MCF 10A (cell line): Measurements from ENCODE around the gene ASCC2. TPM values are rescaled to one million over a fixed set of nuclear protein-coding genes. Genes with fewer than 3 reads are reported as not detected.

ENCODE experiments used
- BruUV-seq: library from RNA; stranded (reverse); fragments of 400-500 nt; replicated peaks from 2 replicates; lab custom pipeline; 2021; lab: Mats Ljungman, UMichigan
- CTCF ChIA-PET: fragments of 300-600 bp; sonication (Branson Sonifier 250); formaldehyde crosslinking; extraction: SDS; loops from one replicate; lab custom pipeline; 2021; ENCODE audit warnings: antibody characterized with exemption, inconsistent platforms; lab: Yijun Ruan, JAX
- POLR2A ChIA-PET: fragments of 300-600, 350-650 bp; sonication (Branson Sonifier 250); formaldehyde crosslinking; extraction: SDS; loops from one replicate; lab custom pipeline; 2020; ENCODE audit warnings: antibody characterized with exemption, inconsistent platforms; lab: Yijun Ruan, JAX
- DNase-seq: peaks from one replicate; pipeline ENCODE4 v3.0.0-alpha.2; 2018; ENCODE audit not compliant: unreplicated experiment
- H3K27ac Mint-ChIP-seq: one replicate; pipeline ENCODE4 v1.8.0; 2022; ENCODE audit warnings: mild to moderate bottlenecking, low read depth, mixed read lengths; ENCODE audit not compliant: unreplicated experiment
- H3K27me3 Mint-ChIP-seq: one replicate; pipeline ENCODE4 v1.8.0; 2022; ENCODE audit warnings: mixed read lengths; ENCODE audit not compliant: insufficient read depth, unreplicated experiment
- H3K36me3 Mint-ChIP-seq: one replicate; pipeline ENCODE4 v1.8.0; 2022; ENCODE audit warnings: mild to moderate bottlenecking, moderate library complexity, mixed read lengths; ENCODE audit not compliant: insufficient read depth, unreplicated experiment
- H3K4me1 Mint-ChIP-seq: one replicate; pipeline ENCODE4 v1.8.0; 2022; ENCODE audit warnings: mixed read lengths; ENCODE audit not compliant: insufficient read depth, unreplicated experiment
- H3K4me3 Mint-ChIP-seq: one replicate; pipeline ENCODE4 v1.8.0; 2022; ENCODE audit warnings: mild to moderate bottlenecking, moderate library complexity, mixed read lengths; ENCODE audit not compliant: unreplicated experiment
- H3K9me3 Mint-ChIP-seq: one replicate; pipeline ENCODE4 v1.8.0; 2022; ENCODE audit warnings: mixed read lengths; ENCODE audit not compliant: unreplicated experiment
- intact Hi-C: fragments of 100-400 bp; cut with micrococcal nuclease; formaldehyde crosslinking; loops from 2 replicates; pipeline ENCODE4 v1.14.1; 2022
- total RNA-seq: library from RNA; stranded (reverse); gene quantifications from 2 replicates; pipeline ENCODE4 v1.2.3, GENCODE V29; 2022
- TF ChIP-seq, protein P1 (sequence below): fragments of 200-600 bp; IDR thresholded peaks from one replicate; pipeline ENCODE4 v1.8.0; 2022; ENCODE audit warnings: antibody characterized with exemption, mild to moderate bottlenecking; ENCODE audit not compliant: unreplicated experiment

Gene ASCC2
- total RNA-seq, 1 experiment from 2014 or later, result 70.7 TPM

DNA sequence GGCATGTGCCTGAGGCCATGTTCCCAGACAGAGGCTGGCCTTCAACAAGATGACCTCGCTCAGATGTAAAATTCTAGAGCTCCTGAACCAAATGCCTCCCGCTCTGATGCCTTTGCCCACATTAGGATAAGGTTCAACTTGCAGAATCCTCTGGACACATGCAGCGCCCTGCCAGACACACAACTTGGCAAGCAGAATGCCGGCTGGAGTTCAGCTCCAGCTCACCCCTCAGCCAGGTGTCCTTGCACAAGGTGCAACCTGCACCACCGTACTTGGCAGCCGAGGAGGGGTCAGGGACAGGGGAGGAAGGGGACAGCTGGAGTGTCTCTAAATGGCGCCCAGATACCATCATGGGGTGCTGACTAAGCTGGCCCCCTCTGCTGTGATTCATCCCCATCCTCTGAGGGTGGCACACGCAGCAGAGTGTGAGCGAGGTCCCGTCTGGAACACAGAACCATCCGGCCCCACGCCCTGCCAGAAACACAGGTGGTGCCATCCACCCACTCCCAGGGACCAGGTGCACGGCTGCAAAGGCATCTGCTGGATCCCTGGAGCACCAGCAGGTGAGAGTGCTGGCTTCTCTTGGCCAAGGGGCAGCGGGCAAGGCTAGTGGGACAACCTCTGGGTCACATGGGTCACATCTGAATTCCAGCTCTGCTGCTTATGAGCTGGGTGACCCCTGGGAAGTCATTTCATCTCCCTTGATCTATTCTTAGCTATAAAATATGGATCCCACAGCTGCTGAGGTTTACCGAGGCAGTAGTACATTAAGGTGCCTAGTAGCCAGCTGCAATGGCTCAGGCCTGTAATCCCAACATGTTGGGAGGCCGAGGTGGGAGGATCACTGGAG is 84.0 kb downstream of the ASCC2 start:
- CTCF ChIA-PET, result interaction anchor here (0.6 kb wide), 2 partner anchors 18 to 160 kb away, joined by 4 read pairs; no protein-coding TSS in a partner anchor
- H3K27ac Mint-ChIP-seq, result no peak overlapping the region
- intact Hi-C loops, result no loop called here
- no peak overlapping the region for H3K4me3 Mint-ChIP-seq
- no peaks in the 10 kb centered on the region for H3K9me3 Mint-ChIP-seq
- TF ChIP-seq, protein P1, sequence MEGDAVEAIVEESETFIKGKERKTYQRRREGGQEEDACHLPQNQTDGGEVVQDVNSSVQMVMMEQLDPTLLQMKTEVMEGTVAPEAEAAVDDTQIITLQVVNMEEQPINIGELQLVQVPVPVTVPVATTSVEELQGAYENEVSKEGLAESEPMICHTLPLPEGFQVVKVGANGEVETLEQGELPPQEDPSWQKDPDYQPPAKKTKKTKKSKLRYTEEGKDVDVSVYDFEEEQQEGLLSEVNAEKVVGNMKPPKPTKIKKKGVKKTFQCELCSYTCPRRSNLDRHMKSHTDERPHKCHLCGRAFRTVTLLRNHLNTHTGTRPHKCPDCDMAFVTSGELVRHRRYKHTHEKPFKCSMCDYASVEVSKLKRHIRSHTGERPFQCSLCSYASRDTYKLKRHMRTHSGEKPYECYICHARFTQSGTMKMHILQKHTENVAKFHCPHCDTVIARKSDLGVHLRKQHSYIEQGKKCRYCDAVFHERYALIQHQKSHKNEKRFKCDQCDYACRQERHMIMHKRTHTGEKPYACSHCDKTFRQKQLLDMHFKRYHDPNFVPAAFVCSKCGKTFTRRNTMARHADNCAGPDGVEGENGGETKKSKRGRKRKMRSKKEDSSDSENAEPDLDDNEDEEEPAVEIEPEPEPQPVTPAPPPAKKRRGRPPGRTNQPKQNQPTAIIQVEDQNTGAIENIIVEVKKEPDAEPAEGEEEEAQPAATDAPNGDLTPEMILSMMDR, result no peak
- BruUV-seq, result no TSS peak
- DNase-seq, result no peak
- H3K36me3 Mint-ChIP-seq, result peaks cover 7% of the 10 kb centered on the region
- no peaks in the 10 kb centered on the region for H3K4me1 Mint-ChIP-seq
- H3K27me3 Mint-ChIP-seq, result no peaks in the 10 kb centered on the region
- POLR2A ChIA-PET, result interaction anchor here (0.6 to 0.8 kb wide), 2 partner anchors 17 to 244 kb away, joined by 3 to 4 read pairs; no protein-coding TSS in a partner anchor

DNA sequence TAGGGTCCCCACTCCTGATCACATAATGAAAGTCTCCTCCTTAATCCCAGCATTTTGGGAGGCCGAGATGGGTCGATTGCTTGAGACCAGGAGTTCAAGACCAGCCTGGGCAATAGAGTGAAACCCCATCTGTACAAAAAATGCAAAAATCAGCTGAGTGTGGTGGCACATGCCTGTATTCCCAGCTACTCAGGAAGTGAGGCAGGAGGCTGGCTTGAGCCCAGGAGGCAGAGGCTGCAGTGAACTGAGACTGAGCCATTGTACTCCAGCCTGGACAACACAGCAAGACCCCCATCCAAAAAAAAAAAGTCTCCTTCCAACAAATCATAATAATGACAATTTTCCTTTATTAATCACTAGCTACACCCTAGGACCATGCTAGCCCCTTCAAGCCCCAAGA is 86.4 kb downstream of the ASCC2 start:
- ChIA-PET POLR2A (interaction anchor here (1.5 kb wide), 1 partner anchor 9 kb away, joined by 6 read pairs; no protein-coding TSS in a partner anchor), CTCF (interaction anchor here (0.6 kb wide), 2 partner anchors 8 to 87 kb away, joined by 3 to 6 read pairs; no protein-coding TSS in a partner anchor)
- DNase-seq, result no peak
- Mint-ChIP-seq H3K9me3 (no peaks in the 10 kb centered on the region), H3K27ac (no peak overlapping the region), H3K4me1 (peaks cover 6% of the 10 kb centered on the region), H3K36me3 (peaks cover 14% of the 10 kb centered on the region), H3K27me3 (no peaks in the 10 kb centered on the region), H3K4me3 (no peak overlapping the region)
- BruUV-seq, result no TSS peak
- intact Hi-C loops, result no loop called here
- TF ChIP-seq, protein P1, result no peak

DNA sequence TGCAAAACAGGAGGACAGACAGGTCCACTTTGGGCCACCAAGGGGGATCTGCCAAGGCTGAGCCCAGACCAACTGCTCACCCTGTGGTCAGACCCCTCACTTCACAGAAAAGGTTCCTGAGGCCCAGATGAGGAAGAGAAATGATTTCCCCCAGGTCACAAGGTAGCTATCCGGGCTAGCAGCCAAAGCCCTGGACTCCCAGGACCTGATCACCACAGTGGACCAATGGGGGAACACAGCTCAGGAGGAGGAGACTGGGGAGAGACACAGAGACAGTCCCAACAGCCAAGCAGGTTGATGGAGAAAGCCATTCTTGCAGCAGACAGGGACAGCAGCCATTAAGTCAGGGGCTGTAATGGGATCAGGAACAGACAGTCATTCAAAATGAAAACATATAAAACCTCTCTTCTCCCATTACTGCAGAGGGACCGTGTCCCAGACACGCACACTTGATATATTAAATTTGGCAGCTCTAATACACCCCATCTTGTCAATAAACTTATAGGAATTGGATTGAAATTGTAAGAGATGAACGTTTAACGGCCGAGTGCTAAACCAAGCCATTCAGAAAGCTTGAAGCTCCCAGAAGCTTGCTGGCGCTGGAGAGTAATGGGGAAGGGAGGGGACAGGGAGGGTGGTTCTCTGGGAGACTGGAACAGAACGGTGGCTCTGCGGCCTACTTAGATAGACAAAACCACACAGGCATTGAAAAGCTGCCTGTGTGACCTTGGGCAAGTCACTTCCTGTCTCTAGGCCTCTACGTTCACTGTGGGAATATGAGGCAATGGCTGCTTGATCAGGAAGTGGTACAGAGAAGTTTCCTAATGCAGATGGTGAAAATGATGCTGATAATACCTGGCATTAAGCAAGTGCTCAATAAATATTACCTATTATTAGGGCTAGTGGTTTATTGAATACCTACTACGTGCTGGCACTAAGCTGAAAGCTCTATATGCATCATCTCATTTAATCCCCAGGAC is 87.2 kb downstream of the ASCC2 start:
- Mint-ChIP-seq H3K9me3 (no peaks in the 10 kb centered on the region), H3K27ac (no peak overlapping the region), H3K4me1 (peaks cover 6% of the 10 kb centered on the region), H3K36me3 (peaks cover 14% of the 10 kb centered on the region), H3K4me3 (no peak overlapping the region), H3K27me3 (no peaks in the 10 kb centered on the region)
- DNase-seq, result no peak
- intact Hi-C loops, result no loop called here
- CTCF ChIA-PET, result no interaction called here
- POLR2A ChIA-PET, result interaction anchor here (1.5 kb wide), 1 partner anchor 8 kb away, joined by 6 read pairs; no protein-coding TSS in a partner anchor
- TF ChIP-seq, protein P1, result no peak
- no TSS peak for BruUV-seq
